Aorta (tissue), 5 donors: Measurements from ENCODE around the gene RASA3. TPM values are rescaled to one million over a fixed set of nuclear protein-coding genes. Genes with fewer than 3 reads are reported as not detected.

Experiments used
- ATAC-seq: fragments of 200-7000 bp; cut with Tn5 transposase; one replicate; pipeline ENCODE4 v1.9.1; 2022; ENCODE audit warnings: moderate library complexity; ENCODE audit not compliant: low FRiP score
- DNase-seq, 2 donors: peaks; one replicate each; pipeline ENCODE4 v3.0.0-alpha.2; 2020
- H3K27ac ChIP-seq, 2 donors: one replicate each; pipeline ENCODE4 v1.5.1; 2013; ENCODE audit warnings: low read length in 2 of 2, mild to moderate bottlenecking in 2 of 2, moderate library complexity in 2 of 2, control low read depth in 1 of 2, inconsistent platforms in 1 of 2, low read depth in 1 of 2
- H3K27me3 ChIP-seq, 2 donors: one replicate each; pipeline ENCODE4 v1.6.1; 2013; ENCODE audit warnings: control low read depth in 1 of 2, low read length in 1 of 2, mild to moderate bottlenecking in 1 of 2, moderate library complexity in 1 of 2; ENCODE audit not compliant: insufficient read depth in 2 of 2, control insufficient read depth in 1 of 2
- H3K36me3 ChIP-seq, 2 donors: one replicate each; pipeline ENCODE4 v1.6.1; 2013; ENCODE audit warnings: control low read depth in 1 of 2, low read length in 1 of 2, mild to moderate bottlenecking in 1 of 2; ENCODE audit not compliant: insufficient read depth in 2 of 2, control insufficient read depth in 1 of 2
- H3K4me1 ChIP-seq, 2 donors: one replicate each; pipeline ENCODE4 v1.6.1; 2013; ENCODE audit warnings: low read length in 2 of 2, control low read depth in 1 of 2, mild to moderate bottlenecking in 1 of 2, moderate library complexity in 1 of 2; ENCODE audit not compliant: insufficient read depth in 2 of 2, control insufficient read depth in 1 of 2
- H3K4me3 ChIP-seq, 2 donors: one replicate each; pipeline ENCODE4 v1.5.1; 2013; ENCODE audit warnings: low read length in 2 of 2, control low read depth in 1 of 2, mild to moderate bottlenecking in 1 of 2
- H3K9me3 ChIP-seq: one replicate; pipeline ENCODE4 v1.6.1; 2013; ENCODE audit warnings: mild to moderate bottlenecking, low read length; ENCODE audit not compliant: control insufficient read depth
- WGBS, 2 donors: extraction: QIAGEN DNeasy Blood & Tissue Kit; methylation state at CpG; one replicate each; pipeline ENCODE4 v1.1.7; 2013; 5-methylcytosine and 5-hydroxymethylcytosine counted together
- intact Hi-C, 2 donors: fragments of 100-400 bp; cut with DNase I; formaldehyde crosslinking; loops; one replicate each; pipeline versions ENCODE4 v1.14.2 to v1.15.0; 2022
- polyA plus RNA-seq, 2 donors: library from polyadenylated mRNA; stranded (reverse); fragments of 200-250 nt; gene quantifications; one replicate each; pipeline ENCODE4 v1.2.3, GENCODE V29; 2013
- total RNA-seq, 2 donors: library from RNA; stranded (reverse); fragmentation: NEBNext Ultra II Directional; extraction: Animal tissue kit (Norgen Biotek cat#: 25700); gene quantifications; one replicate each; pipeline ENCODE4 v1.2.1, GENCODE V29; 2021
- donor health status: healthy with polysubstance abuse.
- donor health status: Bipolar disorder and iron deficiency.
- donor health status: DM: no; HTN: no; CAD: no.
- donor health status: DM: no; HTN: no; CAD: no.
- donor health status: DM: yes; HTN: yes; CAD: no.

Gene RASA3
- total and polyA plus RNA-seq, 4 donors: 8.1 to 42.3 (median 28.9) TPM

- no peaks in the 10 kb centered on the region for H3K4me1 ChIP-seq
- ATAC-seq: no peak
- H3K9me3 ChIP-seq: no peaks in the 10 kb centered on the region
- intact Hi-C loops: no loop called here
- 93% methylated on average over 31 of the region's 31 CpGs for WGBS, 2 donors
- peak in 1 of 2 donors; percentile 67 for DNase-seq
- H3K27ac ChIP-seq: no peak overlapping the region
- H3K4me3 ChIP-seq: no peak overlapping the region
- peaks cover 0 to 5% of the 10 kb centered on the region in 2 donors for H3K36me3 ChIP-seq
- H3K27me3 ChIP-seq: no peaks in the 10 kb centered on the region
These were observed 122.6 kb downstream of the RASA3 start for GRCh38 chr13:114009590-114010400.

GRCh38 chr13:114008964-114009589, 123.3 kb downstream of the RASA3 start:
- WGBS, 2 donors: 89 to 92% methylated on average over 32 to 33 of the region's 33 CpGs
- ATAC-seq (no peak), DNase-seq (peak in 1 of 2 donors; percentile 51)
- Histone ChIP-seq H3K4me1 (no peaks in the 10 kb centered on the region), H3K27me3 (no peaks in the 10 kb centered on the region), H3K36me3 (peaks cover 0 to 5% of the 10 kb centered on the region in 2 donors), H3K4me3 (no peak overlapping the region), H3K9me3 (no peaks in the 10 kb centered on the region), H3K27ac (no peak overlapping the region)
- intact Hi-C loops: no loop called here

- peaks cover 0 to 5% of the 10 kb centered on the region in 2 donors for H3K36me3 ChIP-seq
- intact Hi-C loops: no loop called here
- H3K27me3 ChIP-seq: no peaks in the 10 kb centered on the region
- WGBS, 2 donors: 88 to 93% methylated on average over 12 of the region's 12 CpGs
- H3K4me1 ChIP-seq: no peaks in the 10 kb centered on the region
- no peak for ATAC-seq
- peak in 1 of 2 donors; percentile 72 for DNase-seq
- H3K9me3 ChIP-seq: no peaks in the 10 kb centered on the region
- H3K4me3 ChIP-seq: no peak overlapping the region
- H3K27ac ChIP-seq: no peak overlapping the region
These were observed 124.9 kb downstream of the RASA3 start for GRCh38 chr13:114007566-114007965.

GRCh38 chr13:114005206-114005724, 127.2 kb downstream of the RASA3 start:
- intact Hi-C loops: no loop called here
- Histone ChIP-seq H3K27ac (no peak overlapping the region), H3K4me3 (no peak overlapping the region), H3K4me1 (no peaks in the 10 kb centered on the region), H3K27me3 (no peaks in the 10 kb centered on the region), H3K9me3 (no peaks in the 10 kb centered on the region), H3K36me3 (peaks cover 0 to 2% of the 10 kb centered on the region in 2 donors)
- 84 to 86% methylated on average over 15 of the region's 15 CpGs for WGBS, 2 donors
- ATAC-seq (no peak), DNase-seq (peak in 1 of 2 donors; percentile 69)

- ATAC-seq (no peak), DNase-seq (peak in 1 of 2 donors; percentile 75)
- H3K9me3 ChIP-seq: no peaks in the 10 kb centered on the region
- no peak overlapping the region for H3K27ac ChIP-seq
- no peaks in the 10 kb centered on the region for H3K4me1 ChIP-seq
- whole genome bisulfite sequencing, 2 donors: 85 to 87% methylated on average over 41 of the region's 41 CpGs
- no peak overlapping the region for H3K4me3 ChIP-seq
- peaks cover 0 to 2% of the 10 kb centered on the region in 2 donors for H3K36me3 ChIP-seq
- H3K27me3 ChIP-seq: no peaks in the 10 kb centered on the region
- intact Hi-C loops: no loop called here
These were observed 127.8 kb downstream of the RASA3 start for GRCh38 chr13:114004420-114005205.

GRCh38 chr13:114002771-114003321, 129.6 kb downstream of the RASA3 start:
- intact Hi-C loops: no loop called here
- no peaks in the 10 kb centered on the region for H3K4me1 ChIP-seq
- H3K27ac ChIP-seq: no peak overlapping the region
- no peak overlapping the region for H3K4me3 ChIP-seq
- no peak for ATAC-seq
- H3K27me3 ChIP-seq: no peaks in the 10 kb centered on the region
- H3K36me3 ChIP-seq: no peaks in the 10 kb centered on the region
- DNase-seq: peak in 1 of 2 donors; percentile 62
- H3K9me3 ChIP-seq: no peaks in the 10 kb centered on the region
- WGBS, 2 donors: 88 to 92% methylated on average over 24 of the region's 24 CpGs

GRCh38 chr13:114002009-114002544, 130.3 kb downstream of the RASA3 start:
- Histone ChIP-seq H3K27ac (no peak overlapping the region), H3K9me3 (no peaks in the 10 kb centered on the region), H3K27me3 (no peaks in the 10 kb centered on the region), H3K36me3 (no peaks in the 10 kb centered on the region), H3K4me3 (no peak overlapping the region), H3K4me1 (no peaks in the 10 kb centered on the region)
- DNase-seq (peak in 1 of 2 donors; percentile 73), ATAC-seq (no peak)
- 87 to 92% methylated on average over 27 of the region's 27 CpGs for WGBS, 2 donors
- intact Hi-C loops: no loop called here
